Activated B cell treated with CpG ODN at 0.5 μM for 24 hours (primary cell): ENCODE results near the gene KLHL1. TPM values are rescaled to one million over a fixed set of nuclear protein-coding genes. Genes with fewer than 3 reads are reported as not detected.

Experiments
- ATAC-seq: fragments of 200-7000 bp; cut with Tn5 transposase; one replicate; pipeline ENCODE4 v1.10.0; 2021; ENCODE audit warnings: low read depth, mild to moderate bottlenecking, moderate library complexity
- CTCF ChIA-PET: fragments of 350-600 bp; sonication (Branson Sonifier 250); formaldehyde crosslinking; loops from one replicate; lab custom pipeline; 2021; ENCODE audit warnings: antibody characterized with exemption; lab: Charles Lee
- POLR2A ChIA-PET: fragments of 350-600 bp; sonication (Branson Sonifier 250); formaldehyde crosslinking; loops from one replicate; lab custom pipeline; 2021; ENCODE audit warnings: antibody characterized with exemption; lab: Charles Lee
- DNase-seq: peaks from one replicate; pipeline ENCODE4 v3.0.0; 2022
- H3K27ac Mint-ChIP-seq: one replicate; pipeline ENCODE4 v1.8.0; 2020; ENCODE audit warnings: mixed read lengths
- H3K27me3 Mint-ChIP-seq: one replicate; pipeline ENCODE4 v1.8.0; 2021; ENCODE audit warnings: mixed read lengths
- H3K36me3 Mint-ChIP-seq: one replicate; pipeline ENCODE4 v1.8.0; 2021; ENCODE audit warnings: low read depth, mixed read lengths
- H3K4me1 Mint-ChIP-seq: one replicate; pipeline ENCODE4 v1.8.0; 2021; ENCODE audit warnings: mixed read lengths
- H3K4me3 Mint-ChIP-seq: one replicate; pipeline ENCODE4 v1.8.0; 2020; ENCODE audit warnings: mild to moderate bottlenecking, mixed read lengths
- H3K9me3 Mint-ChIP-seq: one replicate; pipeline ENCODE4 v1.8.0; 2020; ENCODE audit warnings: mixed read lengths
- intact Hi-C: fragments of 100-400 bp; cut with micrococcal nuclease; formaldehyde crosslinking; loops from one replicate; pipeline ENCODE4 v1.15.1; 2024
- total RNA-seq: library from RNA; stranded (reverse); gene quantifications from 2 replicates; pipeline ENCODE4 v1.2.3, GENCODE V29; 2022
- TF ChIP-seq, protein P1 (sequence below): fragments of 200-600 bp; IDR thresholded peaks from one replicate; pipeline ENCODE4 v1.8.0; 2022; ENCODE audit warnings: antibody characterized with exemption, mild to moderate bottlenecking

Gene KLHL1
- total RNA-seq, 1 donor from 2014 or later = not detected

DNA sequence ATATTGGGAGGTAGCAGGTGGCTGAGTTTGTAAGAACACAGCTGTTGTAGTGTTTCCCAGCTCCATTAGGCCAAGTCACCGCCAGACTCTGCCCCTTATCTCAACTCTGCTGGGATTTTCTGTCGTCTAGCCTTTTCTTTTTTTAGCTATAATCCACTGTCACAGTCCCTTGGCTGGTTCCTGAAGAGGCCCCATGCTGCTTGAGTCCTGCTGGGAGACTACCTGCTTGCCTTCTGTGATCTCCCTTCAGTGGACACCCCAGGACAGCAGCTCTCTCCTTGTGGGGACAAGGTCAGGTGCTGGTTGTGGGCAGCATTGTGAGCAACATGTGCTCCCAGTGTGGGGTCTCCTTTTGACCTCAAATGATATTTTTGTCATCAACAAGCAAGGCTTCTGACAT is 195.6 kb downstream of the KLHL1 start:
- CTCF ChIA-PET = no interaction called here
- no peak for DNase-seq
- no peak for ATAC-seq

GRCh38 chr13:69910800-69911199 is 197.5 kb downstream of the KLHL1 start:
- POLR2A ChIA-PET = no interaction called here
- CTCF ChIA-PET = no interaction called here
- no peak overlapping the region for H3K4me3 Mint-ChIP-seq

More for the DNA sequence above, 195.6 kb downstream of the KLHL1 start:
- intact Hi-C loops = no loop called here
- H3K4me3 Mint-ChIP-seq = no peak overlapping the region
- no peaks in the 10 kb centered on the region for H3K27me3 Mint-ChIP-seq
- TF ChIP-seq, protein P1, sequence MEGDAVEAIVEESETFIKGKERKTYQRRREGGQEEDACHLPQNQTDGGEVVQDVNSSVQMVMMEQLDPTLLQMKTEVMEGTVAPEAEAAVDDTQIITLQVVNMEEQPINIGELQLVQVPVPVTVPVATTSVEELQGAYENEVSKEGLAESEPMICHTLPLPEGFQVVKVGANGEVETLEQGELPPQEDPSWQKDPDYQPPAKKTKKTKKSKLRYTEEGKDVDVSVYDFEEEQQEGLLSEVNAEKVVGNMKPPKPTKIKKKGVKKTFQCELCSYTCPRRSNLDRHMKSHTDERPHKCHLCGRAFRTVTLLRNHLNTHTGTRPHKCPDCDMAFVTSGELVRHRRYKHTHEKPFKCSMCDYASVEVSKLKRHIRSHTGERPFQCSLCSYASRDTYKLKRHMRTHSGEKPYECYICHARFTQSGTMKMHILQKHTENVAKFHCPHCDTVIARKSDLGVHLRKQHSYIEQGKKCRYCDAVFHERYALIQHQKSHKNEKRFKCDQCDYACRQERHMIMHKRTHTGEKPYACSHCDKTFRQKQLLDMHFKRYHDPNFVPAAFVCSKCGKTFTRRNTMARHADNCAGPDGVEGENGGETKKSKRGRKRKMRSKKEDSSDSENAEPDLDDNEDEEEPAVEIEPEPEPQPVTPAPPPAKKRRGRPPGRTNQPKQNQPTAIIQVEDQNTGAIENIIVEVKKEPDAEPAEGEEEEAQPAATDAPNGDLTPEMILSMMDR = no peak
- no peak overlapping the region for H3K27ac Mint-ChIP-seq
- H3K9me3 Mint-ChIP-seq = peaks cover 10% of the 10 kb centered on the region
- H3K4me1 Mint-ChIP-seq = no peaks in the 10 kb centered on the region
- POLR2A ChIA-PET = no interaction called here
- H3K36me3 Mint-ChIP-seq = no peaks in the 10 kb centered on the region

DNA sequence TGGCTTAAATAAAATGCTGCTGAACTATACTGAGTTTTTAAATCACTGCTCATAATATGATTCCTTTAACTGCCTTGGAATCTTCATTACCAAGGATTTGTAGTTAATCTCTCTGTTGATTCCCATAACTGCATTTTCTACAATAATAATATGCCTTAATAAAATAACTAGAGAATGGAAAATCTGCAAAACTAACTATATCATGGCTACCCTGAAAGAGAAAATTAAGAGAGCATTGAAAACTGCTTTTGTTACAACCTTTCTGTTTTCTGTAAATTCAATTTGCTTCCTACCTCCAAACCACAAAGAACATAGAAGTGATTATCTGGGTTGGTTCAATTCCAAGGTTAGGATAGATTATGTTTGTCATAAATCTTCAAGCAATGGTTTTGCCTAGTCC is 203.5 kb downstream of the KLHL1 start:
- H3K27me3 Mint-ChIP-seq = no peaks in the 10 kb centered on the region
- TF ChIP-seq, protein P1 = no peak
- POLR2A ChIA-PET = no interaction called here
- intact Hi-C loops = no loop called here
- peaks cover 9% of the 10 kb centered on the region for H3K9me3 Mint-ChIP-seq
- ATAC-seq (no peak), DNase-seq (no peak)
- H3K4me1 Mint-ChIP-seq = no peaks in the 10 kb centered on the region
- CTCF ChIA-PET = no interaction called here
- H3K4me3 Mint-ChIP-seq = no peak overlapping the region
- H3K27ac Mint-ChIP-seq = no peak overlapping the region
- H3K36me3 Mint-ChIP-seq = no peaks in the 10 kb centered on the region

More at GRCh38 chr13:69910800-69911199, 197.5 kb downstream of the KLHL1 start:
- no peak for DNase-seq
- H3K27ac Mint-ChIP-seq = no peak overlapping the region
- TF ChIP-seq, protein P1 = no peak
- intact Hi-C loops = no loop called here
- no peaks in the 10 kb centered on the region for H3K27me3 Mint-ChIP-seq
- no peaks in the 10 kb centered on the region for H3K4me1 Mint-ChIP-seq
- no peaks in the 10 kb centered on the region for H3K36me3 Mint-ChIP-seq
- ATAC-seq = no peak
- H3K9me3 Mint-ChIP-seq = peaks cover 11% of the 10 kb centered on the region

GRCh38 chr13:69903081-69903480 is 205.2 kb downstream of the KLHL1 start:
- Mint-ChIP-seq H3K4me1 (no peaks in the 10 kb centered on the region), H3K27ac (no peak overlapping the region), H3K4me3 (no peak overlapping the region), H3K36me3 (no peaks in the 10 kb centered on the region), H3K27me3 (no peaks in the 10 kb centered on the region), H3K9me3 (peaks cover 9% of the 10 kb centered on the region)
- POLR2A ChIA-PET = no interaction called here
- CTCF ChIA-PET = no interaction called here
- TF ChIP-seq, protein P1 = no peak
- intact Hi-C loops = no loop called here
- no peak for ATAC-seq
- no peak for DNase-seq

DNA sequence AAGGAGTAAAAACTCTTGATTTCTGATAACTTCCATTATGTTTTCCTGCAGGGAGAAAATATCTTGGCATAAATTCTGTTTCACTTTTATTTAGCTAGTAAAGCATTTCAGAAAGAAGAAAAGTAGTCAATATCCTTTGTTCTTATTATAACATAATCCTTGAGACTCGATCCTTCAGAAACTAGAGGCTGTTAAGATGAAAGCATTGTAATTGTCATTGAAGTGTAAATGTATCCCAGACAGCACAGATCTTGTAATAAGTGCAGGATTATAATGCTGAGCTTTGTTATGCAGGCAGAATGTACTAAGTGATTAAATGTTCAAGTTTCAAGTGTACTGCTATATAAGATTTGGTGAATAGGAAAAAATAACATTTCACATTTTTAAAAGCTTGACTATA is 225.8 kb downstream of the KLHL1 start:
- Mint-ChIP-seq H3K4me1 (no peaks in the 10 kb centered on the region), H3K4me3 (no peak overlapping the region)

More for the DNA sequence above, 225.8 kb downstream of the KLHL1 start:
- CTCF ChIA-PET = no interaction called here
- TF ChIP-seq, protein P1 = no peak
- no peak for ATAC-seq
- POLR2A ChIA-PET = no interaction called here
- Mint-ChIP-seq H3K27ac (no peak overlapping the region), H3K9me3 (peaks cover 3% of the 10 kb centered on the region), H3K36me3 (no peaks in the 10 kb centered on the region), H3K27me3 (no peaks in the 10 kb centered on the region)
- no peak for DNase-seq
- intact Hi-C loops = no loop called here
